ENCODE results near the gene ANTKMT.

The ANTKMT gene

GRCh38 chr16:693364-693763, 27.6 kb upstream of the ANTKMT start:
- no peak for ATAC-seq

GRCh38 chr16:693766-694165, 27.2 kb upstream of the ANTKMT start:
- TF ChIP-seq ZNF70 (CRISPR knock-in tag; IDR thresholded peaks at IDR 0.05) (no peak), TOX (CRISPR knock-in tag; IDR thresholded peaks at IDR 0.05; ENCODE audit: borderline replicate concordance) (no peak), ZFP3 (CRISPR knock-in tag; IDR thresholded peaks at IDR 0.05) (no peak), ARNTL (CRISPR knock-in tag; IDR thresholded peaks at IDR 0.05; ENCODE audit: borderline replicate concordance, low read depth) (no peak), ESRRG (CRISPR knock-in tag; IDR thresholded peaks at IDR 0.05) (no peak), TCF4 (CRISPR knock-in tag; IDR thresholded peaks at IDR 0.05; ENCODE audit: borderline replicate concordance) (no peak), BACH2 (CRISPR knock-in tag; IDR thresholded peaks at IDR 0.05; ENCODE audit: borderline replicate concordance) (no peak)
- no peak for ATAC-seq

More at GRCh38 chr16:693364-693763, 27.6 kb upstream of the ANTKMT start:
- TF ChIP-seq PATZ1 (CRISPR knock-in tag; IDR thresholded peaks at IDR 0.05; ENCODE audit: borderline replicate concordance) (no peak), RARB (CRISPR knock-in tag; IDR thresholded peaks at IDR 0.05) (no peak), OSR1 (CRISPR knock-in tag; IDR thresholded peaks at IDR 0.05) (no peak), ZFP30 (CRISPR knock-in tag; IDR thresholded peaks at IDR 0.05) (no peak), CSRNP3 (CRISPR knock-in tag; IDR thresholded peaks at IDR 0.05) (no peak), TOX (CRISPR knock-in tag; IDR thresholded peaks at IDR 0.05; ENCODE audit: borderline replicate concordance) (no peak), CSDC2 (CRISPR knock-in tag; IDR thresholded peaks at IDR 0.05) (no peak), CREB5 (CRISPR knock-in tag; IDR thresholded peaks at IDR 0.05; ENCODE audit: low read depth) (no peak), TSHZ2 (CRISPR knock-in tag; IDR thresholded peaks at IDR 0.05) (no peak), PPARA (CRISPR knock-in tag; IDR thresholded peaks at IDR 0.05; ENCODE audit: borderline replicate concordance) (no peak), ZC3H10 (CRISPR knock-in tag; IDR thresholded peaks at IDR 0.05) (no peak)

- TF ChIP-seq PPARA (CRISPR knock-in tag; IDR thresholded peaks at IDR 0.05; ENCODE audit: borderline replicate concordance): no peak
- TF ChIP-seq OSR1 (CRISPR knock-in tag; IDR thresholded peaks at IDR 0.05): no peak
- no peak for TF ChIP-seq ESRRG (CRISPR knock-in tag; IDR thresholded peaks at IDR 0.05)
- no peak for TF ChIP-seq ZNF565 (CRISPR knock-in tag; conservative IDR thresholded peaks at IDR 0.05; ENCODE audit: low read depth)
- no peak for TF ChIP-seq CSRNP3 (CRISPR knock-in tag; IDR thresholded peaks at IDR 0.05)
- TF ChIP-seq ISL1 (CRISPR knock-in tag; IDR thresholded peaks at IDR 0.05): no peak
- no peak for TF ChIP-seq TSHZ2 (CRISPR knock-in tag; IDR thresholded peaks at IDR 0.05)
- no peak for TF ChIP-seq RARB (CRISPR knock-in tag; IDR thresholded peaks at IDR 0.05)
- TF ChIP-seq TOX (CRISPR knock-in tag; IDR thresholded peaks at IDR 0.05; ENCODE audit: borderline replicate concordance): no peak
- TF ChIP-seq POU6F1 (CRISPR knock-in tag; IDR thresholded peaks at IDR 0.05; ENCODE audit: borderline replicate concordance, low read depth): no peak
- no peak for TF ChIP-seq TCF4 (CRISPR knock-in tag; IDR thresholded peaks at IDR 0.05; ENCODE audit: borderline replicate concordance)
- no peak for TF ChIP-seq ZNF8 (CRISPR knock-in tag; IDR thresholded peaks at IDR 0.05)
- TF ChIP-seq ARNTL (CRISPR knock-in tag; IDR thresholded peaks at IDR 0.05; ENCODE audit: borderline replicate concordance, low read depth): no peak
- no peak for TF ChIP-seq ZFP30 (CRISPR knock-in tag; IDR thresholded peaks at IDR 0.05)
- TF ChIP-seq ZFP3 (CRISPR knock-in tag; IDR thresholded peaks at IDR 0.05): no peak
- ATAC-seq: no peak
Measured at GRCh38 chr16:694187-694862, 26.6 kb upstream of the ANTKMT start.
